COR-L47 (cell line): Measurements from ENCODE around the gene ARHGAP24.

ENCODE experiments used
- DNase-seq: peaks from one replicate; lab custom pipeline; 2025; lab: John Stamatoyannopoulos, UW

ARHGAP24 gene

DNA sequence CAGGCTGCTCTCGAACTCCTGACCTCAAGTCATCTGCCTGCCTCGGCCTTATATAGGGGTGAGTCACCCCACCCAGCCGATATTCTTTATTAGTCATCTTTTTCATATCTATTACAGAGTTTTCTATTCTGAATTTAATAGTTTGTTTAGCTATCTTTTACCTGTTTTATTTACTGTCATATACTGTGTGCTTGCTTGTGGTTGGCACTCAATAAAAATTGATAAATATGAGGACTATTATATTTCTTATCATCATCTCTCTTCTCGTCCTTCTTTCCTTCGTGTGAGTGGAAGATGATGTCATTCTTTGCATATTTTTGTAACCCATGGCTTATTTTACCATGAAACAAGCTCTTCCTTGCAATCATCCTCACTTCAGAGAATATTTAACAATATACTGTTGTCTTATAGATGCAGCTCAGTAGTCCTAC lies 265.5 kb downstream of the ARHGAP24 start:
- DNase-seq = no peak

DNA sequence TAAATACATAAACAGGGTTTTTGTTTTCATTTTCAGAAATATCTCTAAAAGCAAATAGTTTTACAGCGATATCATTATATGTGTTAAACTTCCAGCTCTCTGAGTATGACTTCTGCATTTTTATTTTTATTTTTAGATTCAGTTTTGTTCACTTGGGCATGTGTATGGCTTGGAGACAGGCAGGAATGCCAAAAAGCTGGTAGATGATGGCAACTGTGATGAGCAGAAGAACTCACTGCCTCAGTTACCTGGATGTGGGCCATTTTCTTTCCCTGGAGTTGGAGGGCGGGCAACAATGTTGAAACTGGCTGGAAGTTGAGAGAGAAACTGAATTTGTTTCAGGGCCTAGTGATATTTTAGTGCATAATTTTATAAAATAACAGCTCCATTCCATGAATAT lies 266.4 kb downstream of the ARHGAP24 start:
- no peak for DNase-seq

DNA sequence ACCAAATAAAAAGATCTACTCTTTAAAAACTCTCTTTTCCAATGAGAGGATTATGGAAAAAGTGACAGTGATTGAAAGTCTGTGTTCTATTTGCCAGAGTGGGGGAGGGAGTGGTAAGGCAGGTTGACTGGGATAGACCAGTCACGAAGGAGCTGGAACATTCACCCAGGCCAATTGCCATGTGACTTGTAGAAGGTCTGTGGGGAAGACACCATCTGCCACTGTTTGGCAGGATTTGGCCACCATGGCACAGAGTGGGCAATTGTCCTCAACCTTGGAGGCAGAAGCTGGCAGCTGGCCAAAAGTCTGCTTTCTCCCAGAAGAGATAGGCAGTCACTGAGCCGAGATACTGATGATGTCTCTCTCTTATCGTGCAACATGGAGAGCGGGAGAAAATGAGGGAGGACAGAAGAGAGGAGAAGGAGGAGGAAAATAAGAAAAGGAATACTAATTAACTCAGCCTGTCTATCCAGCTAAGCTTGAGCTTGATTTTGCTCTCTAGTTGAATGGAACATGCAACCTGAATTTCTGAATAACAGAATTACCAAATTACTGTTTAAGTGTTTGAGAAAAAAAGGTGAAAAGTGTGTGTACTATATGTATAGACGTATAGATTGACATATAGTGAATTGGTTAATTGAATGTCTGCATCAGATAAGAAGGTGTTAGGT lies 267.1 kb downstream of the ARHGAP24 start:
- DNase-seq = peak; percentile 68

DNA sequence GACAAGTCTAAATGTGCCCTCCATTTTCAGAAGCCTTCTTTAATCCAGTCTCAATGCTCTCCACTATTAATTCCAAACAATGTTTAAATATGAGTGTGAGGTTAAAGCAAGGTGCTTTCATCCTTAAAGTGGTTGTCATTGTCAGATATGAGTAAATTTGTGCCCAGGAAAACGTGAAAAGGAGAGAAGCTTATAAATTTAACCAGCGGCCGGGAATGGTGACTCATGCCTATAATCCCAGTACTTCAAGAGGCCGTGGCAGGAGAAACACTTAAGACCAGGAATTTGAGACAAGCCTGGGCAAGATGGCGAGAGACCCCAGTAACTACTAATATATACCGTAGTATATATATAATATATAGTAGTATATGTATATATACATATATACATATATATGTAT lies 270.0 kb downstream of the ARHGAP24 start:
- no peak for DNase-seq

GRCh38 chr4:85745939-85746338 lies 271.0 kb downstream of the ARHGAP24 start:
- no peak for DNase-seq

- peak; percentile 78 for DNase-seq
These were observed 273.0 kb downstream of the ARHGAP24 start for GRCh38 chr4:85747882-85748491.

GRCh38 chr4:85748654-85749053 lies 273.7 kb downstream of the ARHGAP24 start:
- no peak for DNase-seq

DNA sequence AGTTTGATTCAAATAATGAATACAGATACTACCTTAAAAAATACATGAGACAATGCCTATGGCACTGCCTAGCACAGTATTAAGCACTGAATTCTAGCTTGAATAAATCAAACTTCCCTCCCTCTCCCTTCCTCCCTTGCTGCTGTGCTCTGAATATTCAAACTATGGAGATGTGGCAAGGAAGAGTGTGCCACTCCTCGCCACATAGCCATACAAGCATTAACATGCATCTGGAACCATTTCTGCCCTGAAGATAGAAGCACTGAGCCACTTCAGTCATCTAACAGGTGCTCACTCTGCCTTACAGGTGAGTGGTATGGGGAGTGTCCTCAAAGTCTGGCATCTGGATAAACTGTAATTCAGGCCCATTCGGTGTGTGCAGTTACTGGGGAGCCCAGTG lies 276.9 kb downstream of the ARHGAP24 start:
- no peak for DNase-seq

GRCh38 chr4:85755285-85755684 lies 280.3 kb downstream of the ARHGAP24 start:
- no peak for DNase-seq

- no peak for DNase-seq
These were observed 282.0 kb downstream of the ARHGAP24 start for GRCh38 chr4:85756938-85757337.

DNA sequence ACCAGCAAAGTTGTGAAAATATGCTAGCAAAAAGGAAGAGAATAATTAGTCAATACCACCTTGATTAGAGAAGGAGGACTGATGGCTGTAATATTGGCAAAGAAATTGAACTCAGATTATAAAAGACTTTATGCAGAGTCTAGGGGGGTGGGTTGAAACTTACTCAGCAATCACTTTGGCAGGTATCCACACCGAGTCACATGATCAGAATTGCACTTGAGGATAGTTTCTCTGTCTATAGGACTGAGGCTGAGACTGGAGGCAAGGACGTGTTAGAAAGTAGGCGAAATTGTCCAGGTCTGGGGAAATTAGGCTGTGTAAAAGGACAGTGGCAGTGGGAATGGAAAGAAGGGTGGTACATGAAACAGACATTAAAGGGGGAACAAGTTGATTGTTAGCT lies 284.4 kb downstream of the ARHGAP24 start:
- DNase-seq = no peak

DNA sequence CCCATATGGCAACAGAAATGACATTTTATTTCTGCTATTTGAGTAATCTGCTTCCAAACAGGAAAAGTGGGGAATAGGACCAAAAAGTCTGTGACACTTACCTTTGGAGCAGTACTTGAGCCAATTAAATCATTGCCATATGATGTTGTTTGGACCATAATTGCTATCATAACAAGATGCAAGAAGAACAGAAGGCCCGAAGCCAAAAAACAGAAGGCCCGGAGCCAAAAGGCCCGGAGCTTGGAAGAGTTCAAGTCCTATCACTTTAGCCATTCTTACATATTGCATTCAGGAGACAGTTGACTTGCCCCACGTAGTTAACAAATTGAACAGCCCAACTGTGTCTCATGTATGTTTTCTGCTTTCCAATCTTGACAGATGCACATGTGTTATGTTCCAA lies 285.6 kb downstream of the ARHGAP24 start:
- no peak for DNase-seq

GRCh38 chr4:85761803-85762528 lies 287.0 kb downstream of the ARHGAP24 start:
- no peak for DNase-seq

GRCh38 chr4:85762529-85762871 lies 287.6 kb downstream of the ARHGAP24 start:
- no peak for DNase-seq

DNA sequence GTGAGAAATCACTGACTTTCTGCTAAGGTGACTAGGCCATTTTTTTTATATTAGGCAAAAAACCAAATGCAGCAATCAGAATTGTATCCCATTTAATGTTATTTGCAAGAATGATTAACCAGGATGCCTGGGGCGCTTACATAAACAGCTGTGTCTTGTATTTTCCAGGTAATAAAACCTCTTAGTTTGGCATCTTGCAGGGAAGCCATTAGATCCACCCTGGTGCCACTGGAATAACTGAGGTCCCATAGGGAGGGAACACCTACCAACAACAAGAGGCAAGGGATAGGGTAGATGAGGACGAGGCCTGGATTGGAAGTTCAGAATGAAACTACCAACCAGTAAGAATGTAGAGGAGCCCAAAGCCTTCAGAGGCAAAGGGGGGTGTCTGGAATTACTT lies 288.3 kb downstream of the ARHGAP24 start:
- DNase-seq = no peak

DNA sequence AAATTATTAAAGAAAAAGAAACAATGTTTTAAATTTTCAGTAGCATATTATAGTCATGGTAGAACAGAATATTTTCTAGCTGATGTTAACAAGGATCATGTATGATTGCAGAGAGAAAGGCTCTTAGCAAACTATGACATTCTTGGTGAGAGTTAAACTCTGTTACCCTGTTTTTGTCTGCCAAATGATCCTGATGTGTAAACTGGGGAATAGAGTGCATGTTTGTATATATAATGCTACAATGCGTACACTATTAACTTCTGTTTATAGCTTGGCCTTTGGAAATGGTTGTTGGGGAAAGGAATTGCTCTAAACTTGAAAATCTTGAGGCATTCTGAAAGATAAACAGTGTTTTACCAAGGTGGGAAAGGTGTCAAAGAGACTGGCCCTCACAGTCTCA lies 292.7 kb downstream of the ARHGAP24 start:
- DNase-seq = no peak

GRCh38 chr4:85769009-85769408 lies 294.1 kb downstream of the ARHGAP24 start:
- no peak for DNase-seq

GRCh38 chr4:85772470-85772869 lies 297.5 kb downstream of the ARHGAP24 start:
- no peak for DNase-seq

- no peak for DNase-seq
These were observed 298.4 kb downstream of the ARHGAP24 start for GRCh38 chr4:85773372-85773771.

GRCh38 chr4:85774000-85774399 lies 299.1 kb downstream of the ARHGAP24 start:
- DNase-seq = no peak

DNA sequence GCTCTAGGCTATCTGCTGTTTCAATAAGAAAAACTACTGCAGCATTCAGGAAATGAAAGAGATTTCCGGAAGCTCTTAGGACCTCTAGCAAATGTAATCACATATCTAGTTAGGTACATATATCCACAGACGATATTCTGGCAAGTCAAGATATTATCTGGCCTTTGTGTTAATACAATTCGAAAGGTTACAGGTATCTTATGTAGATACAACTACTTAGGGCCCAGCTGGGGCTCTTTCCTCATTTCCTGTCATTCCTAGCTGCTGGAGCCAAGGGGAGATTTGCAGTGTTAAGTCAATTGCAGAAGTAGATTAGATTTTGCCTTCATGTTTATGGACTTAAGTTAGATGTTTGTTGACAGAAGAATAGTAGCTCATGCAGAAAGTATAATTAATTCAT lies 299.5 kb downstream of the ARHGAP24 start:
- DNase-seq = no peak

DNA sequence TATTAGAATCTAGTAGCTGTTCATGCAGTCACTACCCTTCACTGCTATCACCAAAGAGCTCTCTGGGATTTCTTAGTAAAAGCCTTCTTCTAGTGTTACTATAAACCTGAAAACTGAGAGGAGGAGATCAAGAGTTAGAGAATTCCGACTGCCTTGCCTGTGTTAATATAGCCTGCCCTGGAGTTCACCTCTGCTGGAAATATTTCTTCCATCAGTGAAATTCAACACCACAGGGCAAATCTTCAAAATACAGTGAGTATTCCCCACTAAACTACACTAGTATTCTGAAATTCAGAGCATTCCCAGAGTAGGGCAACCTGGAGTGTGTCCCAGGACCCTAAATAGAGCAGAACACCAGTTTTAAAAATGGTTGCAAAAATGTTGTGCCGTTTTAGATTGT lies 301.1 kb downstream of the ARHGAP24 start:
- no peak for DNase-seq

DNA sequence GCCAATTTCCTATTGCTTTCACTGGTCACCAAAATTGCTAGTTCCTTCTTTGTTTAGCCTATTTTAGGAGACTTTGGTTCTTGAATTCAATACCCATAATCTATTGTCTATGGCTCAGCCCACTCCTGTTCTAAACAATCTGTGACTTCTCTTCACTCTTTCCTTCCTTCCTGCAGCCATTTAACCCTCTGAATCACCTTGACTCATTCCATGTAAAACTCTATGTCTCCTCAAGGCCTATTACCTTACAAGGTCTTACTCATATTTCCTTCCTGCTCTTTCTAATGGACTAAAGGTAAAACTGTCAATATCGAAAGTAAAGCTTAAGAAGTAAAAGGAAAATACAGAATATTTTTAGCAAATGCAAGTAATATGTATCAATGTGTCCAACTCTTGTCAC lies 301.6 kb downstream of the ARHGAP24 start:
- no peak for DNase-seq
